Ishikawa (cell line): ENCODE results near the gene ADGRG1.

Experiments used
- EGR1 ChIP-seq: IDR thresholded peaks from 2 replicates; pipeline ENCODE4 v1.6.1; 2012
- EP300 ChIP-seq: IDR thresholded peaks from 2 replicates; pipeline ENCODE4 v1.6.1; 2012; ENCODE audit warnings: borderline replicate concordance
- NFIC ChIP-seq: IDR thresholded peaks from 2 replicates; pipeline ENCODE4 v1.6.1; 2012
- RAD21 ChIP-seq: IDR thresholded peaks from 2 replicates; pipeline ENCODE4 v1.6.1; 2012; ENCODE audit warnings: low read depth
- REST ChIP-seq: IDR thresholded peaks from 2 replicates; pipeline ENCODE4 v1.6.1; 2012; ENCODE audit warnings: low read depth, mild to moderate bottlenecking
- TAF1 ChIP-seq: IDR thresholded peaks from 2 replicates; pipeline ENCODE4 v1.6.1; 2012; ENCODE audit warnings: low read depth, mild to moderate bottlenecking
- YY1 ChIP-seq: IDR thresholded peaks from 2 replicates; pipeline ENCODE4 v1.6.1; 2012; ENCODE audit warnings: low read depth
- TF ChIP-seq, protein P1 (sequence below): IDR thresholded peaks from 2 replicates; pipeline ENCODE4 v1.6.1; 2012

DNA sequence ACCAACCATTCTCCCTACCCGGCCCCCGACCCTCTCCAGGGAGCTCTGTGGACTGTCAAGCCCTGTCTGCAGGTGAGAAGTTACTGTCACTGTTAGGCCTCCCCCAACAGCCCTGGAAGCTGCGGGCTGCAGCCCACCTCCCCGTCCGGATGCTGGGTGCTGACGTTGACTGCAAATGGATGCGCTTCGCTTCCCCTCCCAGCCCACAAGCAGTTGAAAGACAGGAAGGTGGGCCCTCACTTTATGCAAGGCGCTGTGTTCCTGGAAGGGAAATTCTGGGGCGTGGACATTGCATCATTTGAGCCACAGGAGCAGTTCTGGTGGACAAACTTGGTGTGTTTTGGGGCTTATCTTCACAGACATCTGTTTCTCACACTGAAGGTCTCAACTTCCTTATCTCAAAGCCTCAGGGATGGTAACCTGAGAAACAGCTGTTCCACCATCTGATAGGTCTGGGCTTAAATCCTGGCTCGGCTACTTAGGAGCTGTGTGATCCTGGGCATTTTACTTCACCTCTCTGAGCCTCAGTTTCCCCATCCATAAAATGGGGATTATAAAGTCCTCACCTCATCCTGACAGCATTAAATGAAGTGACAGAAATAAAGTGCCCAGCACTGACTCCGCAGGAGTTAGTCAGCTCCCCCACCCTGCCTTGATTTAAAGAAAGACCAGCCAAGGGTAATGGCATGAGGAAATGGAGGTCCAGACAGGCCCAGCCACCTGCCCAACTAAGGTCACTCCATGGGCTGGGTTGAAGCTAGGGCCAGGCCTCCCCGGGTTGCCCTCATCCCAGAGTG is 61.5 kb downstream of the ADGRG1 start:
- no peak for TF ChIP-seq YY1
- no peak for TF ChIP-seq TAF1
- TF ChIP-seq RAD21: no peak
- TF ChIP-seq, protein P1, sequence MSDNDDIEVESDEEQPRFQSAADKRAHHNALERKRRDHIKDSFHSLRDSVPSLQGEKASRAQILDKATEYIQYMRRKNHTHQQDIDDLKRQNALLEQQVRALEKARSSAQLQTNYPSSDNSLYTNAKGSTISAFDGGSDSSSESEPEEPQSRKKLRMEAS: no peak
- no peak for TF ChIP-seq REST
- TF ChIP-seq EP300: no peak
- TF ChIP-seq NFIC: no peak
- no peak for TF ChIP-seq EGR1
